Raji (cell line): ENCODE data around the gene THBS1.

Experiments used
- POLR2A ChIP-seq: IDR thresholded peaks from 2 replicates; pipeline ENCODE4 v1.6.1; 2011; ENCODE audit warnings: low read depth, low read length, control low read depth; ENCODE audit not compliant: insufficient read depth

Gene THBS1

DNA sequence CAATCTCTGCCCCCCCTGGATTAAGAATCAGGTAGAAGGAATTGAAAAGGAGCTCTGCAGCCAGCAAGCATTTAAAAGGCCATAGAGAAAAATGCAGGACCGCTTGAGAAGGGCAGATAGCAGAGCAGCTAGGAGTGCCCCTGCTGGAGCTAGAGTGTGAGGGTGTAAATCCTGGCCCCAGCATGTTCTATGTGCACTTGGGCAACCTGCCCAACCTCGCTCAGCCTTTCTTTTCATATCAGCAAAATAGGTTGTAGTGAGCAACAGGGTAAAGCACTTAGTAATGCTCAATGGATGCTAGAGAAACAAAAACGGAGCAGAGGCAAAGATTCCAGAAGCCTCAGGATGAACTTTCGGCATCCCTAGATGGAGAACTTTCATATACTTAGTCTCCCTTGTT, 25.0 kb upstream of the THBS1 start:
- no peak for TF ChIP-seq POLR2A

GRCh38 chr15:39556461-39556860, 24.4 kb upstream of the THBS1 start:
- no peak for TF ChIP-seq POLR2A

GRCh38 chr15:39558421-39558820, 22.5 kb upstream of the THBS1 start:
- no peak for TF ChIP-seq POLR2A

DNA sequence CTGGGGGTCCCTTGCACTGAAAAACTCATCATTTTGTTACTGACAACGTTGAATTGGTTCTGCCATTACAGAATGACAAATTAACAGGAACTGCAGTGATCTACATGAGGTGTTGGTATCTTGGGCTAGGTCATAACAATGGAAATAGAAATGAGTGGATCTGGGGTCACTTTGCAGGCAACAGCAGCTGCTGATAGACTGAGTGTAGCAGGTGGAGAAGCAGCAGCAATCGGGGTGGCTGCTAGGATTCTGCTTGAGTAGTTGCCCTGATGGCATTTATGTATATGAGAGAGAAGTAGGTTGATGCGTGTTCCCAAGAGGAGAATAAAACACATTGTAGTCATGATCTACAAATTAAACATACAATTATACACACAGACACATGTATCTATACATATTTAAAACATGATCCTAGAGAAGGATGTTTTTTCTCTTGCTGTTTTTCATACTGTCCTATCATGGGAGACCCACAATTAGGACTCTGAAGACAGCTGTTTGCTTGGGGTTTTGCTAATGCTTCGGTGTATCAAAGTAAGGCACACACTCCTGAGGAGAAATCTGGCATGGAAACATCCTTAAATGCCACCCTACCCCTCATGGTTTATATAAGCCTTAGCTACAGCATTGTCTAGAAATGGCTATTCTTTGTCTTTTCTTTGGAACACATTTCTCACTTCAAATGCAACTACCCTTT, 15.8 kb upstream of the THBS1 start:
- no peak for TF ChIP-seq POLR2A

DNA sequence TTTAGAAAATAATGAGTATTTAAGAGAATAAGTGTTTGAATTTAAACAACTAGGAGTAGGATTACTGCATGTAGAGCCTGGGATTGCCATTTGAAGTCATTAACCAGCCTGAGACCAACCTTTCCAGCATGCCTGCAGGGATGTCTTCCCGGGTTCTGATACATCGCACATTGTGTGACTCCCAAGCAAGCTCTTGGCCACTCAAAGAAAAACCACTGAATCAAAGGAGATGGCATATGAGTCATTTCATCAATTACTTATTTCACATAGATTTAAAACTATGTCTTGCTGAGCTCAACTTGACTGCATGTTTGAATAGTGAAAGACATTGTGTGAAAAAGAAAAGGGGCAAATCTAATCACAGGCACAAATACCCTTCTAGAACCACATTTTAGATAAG, 15.0 kb upstream of the THBS1 start:
- TF ChIP-seq POLR2A = no peak

- TF ChIP-seq POLR2A = no peak
Observed at GRCh38 chr15:39573287-39573686, 7.6 kb upstream of the THBS1 start.

DNA sequence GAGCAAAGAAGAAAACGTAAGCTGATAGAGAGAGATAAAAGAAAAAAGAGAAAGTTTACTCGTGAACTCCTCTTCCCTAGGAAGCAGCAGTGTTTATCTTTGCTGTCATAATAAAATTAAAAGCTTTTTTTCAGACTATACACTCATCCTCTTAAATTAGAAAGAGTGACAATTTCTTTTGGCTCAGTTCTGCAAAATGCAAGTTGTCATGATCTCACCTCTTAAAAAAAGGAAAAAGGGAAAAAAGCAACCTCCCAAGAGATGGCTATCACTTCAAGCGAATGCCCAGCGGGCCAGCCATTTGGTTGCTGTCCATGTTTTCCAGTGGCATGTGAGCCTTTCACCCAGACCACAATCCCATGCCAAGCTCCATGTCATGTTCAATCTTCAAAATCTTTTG, 7.0 kb upstream of the THBS1 start:
- no peak for TF ChIP-seq POLR2A

GRCh38 chr15:39574427-39574826, 6.5 kb upstream of the THBS1 start:
- no peak for TF ChIP-seq POLR2A

- no peak for TF ChIP-seq POLR2A
Observed at GRCh38 chr15:39575180-39575579, 5.7 kb upstream of the THBS1 start.

- TF ChIP-seq POLR2A = no peak
Observed at GRCh38 chr15:39578851-39579486, 1.9 kb upstream of the THBS1 start.

DNA sequence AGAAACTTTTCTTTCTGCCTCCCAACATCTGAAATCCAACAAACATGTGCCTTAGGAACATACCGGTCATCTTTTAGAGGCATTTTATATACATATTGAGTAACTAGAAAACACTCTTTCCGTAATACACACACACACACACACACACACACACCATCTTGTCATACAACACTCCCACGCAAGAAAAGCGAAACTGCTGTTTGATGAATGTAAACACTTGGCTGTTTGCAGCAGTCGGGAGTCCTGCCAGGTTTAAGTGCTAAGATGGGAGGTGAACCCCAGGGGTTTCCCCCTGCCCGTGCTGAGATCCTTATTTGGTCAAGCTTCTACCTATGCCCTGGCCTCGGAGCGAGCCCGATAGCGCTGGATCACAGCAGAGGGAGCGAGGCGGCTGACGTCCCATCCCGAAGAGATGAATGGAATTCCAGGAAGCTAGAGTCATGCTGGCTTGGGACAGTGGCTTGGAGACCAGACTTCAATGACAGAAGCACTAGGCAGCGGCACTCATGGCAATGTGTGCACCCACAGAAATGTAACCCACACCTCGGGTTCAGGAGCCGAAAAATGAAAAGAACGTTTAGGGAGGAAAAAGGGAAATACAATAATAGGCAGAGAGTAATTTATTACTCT, 1.3 kb upstream of the THBS1 start:
- TF ChIP-seq POLR2A = no peak

- TF ChIP-seq POLR2A = no peak
Observed at GRCh38 chr15:39580117-39580484, 778 bp upstream of the THBS1 start.

DNA sequence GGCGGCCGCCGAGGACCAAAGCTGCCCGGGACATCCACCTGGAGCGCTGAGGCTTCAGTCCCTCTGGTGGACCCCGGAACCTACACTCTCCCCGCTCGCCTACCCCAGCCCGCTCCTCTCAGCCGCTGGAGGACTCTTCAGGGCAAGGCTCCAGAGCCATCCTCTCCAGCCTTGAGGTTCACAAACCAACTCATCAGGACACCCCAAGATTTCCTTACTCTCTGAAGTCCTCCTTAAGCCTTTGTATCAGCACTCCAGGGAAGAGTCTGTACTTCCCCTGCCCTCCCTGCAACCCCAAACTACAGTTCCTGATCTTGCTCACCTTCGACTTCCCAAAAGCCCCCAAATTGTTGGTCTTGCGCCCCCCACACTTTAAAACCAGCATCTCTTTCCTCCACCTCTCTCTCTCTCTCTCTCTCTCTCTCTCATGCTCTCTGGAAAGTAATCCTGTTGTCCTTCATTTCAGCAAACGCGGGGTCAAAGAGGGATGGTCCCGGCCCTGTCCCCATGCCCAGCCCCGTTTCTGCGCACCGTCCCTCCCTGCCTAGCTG, 438 bp downstream of the THBS1 start:
- TF ChIP-seq POLR2A = no peak

- no peak for TF ChIP-seq POLR2A
Observed at GRCh38 chr15:39581793-39582285, 960 bp downstream of the THBS1 start.

DNA sequence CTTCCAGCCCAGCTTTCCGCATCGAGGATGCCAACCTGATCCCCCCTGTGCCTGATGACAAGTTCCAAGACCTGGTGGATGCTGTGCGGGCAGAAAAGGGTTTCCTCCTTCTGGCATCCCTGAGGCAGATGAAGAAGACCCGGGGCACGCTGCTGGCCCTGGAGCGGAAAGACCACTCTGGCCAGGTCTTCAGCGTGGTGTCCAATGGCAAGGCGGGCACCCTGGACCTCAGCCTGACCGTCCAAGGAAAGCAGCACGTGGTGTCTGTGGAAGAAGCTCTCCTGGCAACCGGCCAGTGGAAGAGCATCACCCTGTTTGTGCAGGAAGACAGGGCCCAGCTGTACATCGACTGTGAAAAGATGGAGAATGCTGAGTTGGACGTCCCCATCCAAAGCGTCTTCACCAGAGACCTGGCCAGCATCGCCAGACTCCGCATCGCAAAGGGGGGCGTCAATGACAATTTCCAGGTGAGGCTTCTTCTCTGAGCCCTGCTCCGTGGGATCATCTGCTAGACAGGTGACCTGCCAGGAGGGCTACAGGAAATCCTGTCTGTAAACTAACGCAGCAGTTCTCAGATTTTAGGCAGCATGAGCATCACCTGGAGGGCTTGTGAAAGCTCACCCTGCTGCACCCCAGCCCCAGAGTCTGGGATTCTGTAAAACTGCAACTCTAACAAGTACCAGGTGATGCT, 1.6 kb downstream of the THBS1 start:
- TF ChIP-seq POLR2A = no peak

- TF ChIP-seq POLR2A = no peak
Observed at GRCh38 chr15:39582977-39583595, 2.2 kb downstream of the THBS1 start.
